Kidney glomerular epithelial cell (primary cell): ENCODE data around the gene CNTN4.

Source experiments
- DNase-seq: peaks from one replicate; lab custom pipeline; 2025; lab: John Stamatoyannopoulos, UW

The CNTN4 gene

GRCh38 chr3:3101660-3102458 lies 1003.2 kb downstream of the CNTN4 start:
- DNase-seq, result no peak

DNA sequence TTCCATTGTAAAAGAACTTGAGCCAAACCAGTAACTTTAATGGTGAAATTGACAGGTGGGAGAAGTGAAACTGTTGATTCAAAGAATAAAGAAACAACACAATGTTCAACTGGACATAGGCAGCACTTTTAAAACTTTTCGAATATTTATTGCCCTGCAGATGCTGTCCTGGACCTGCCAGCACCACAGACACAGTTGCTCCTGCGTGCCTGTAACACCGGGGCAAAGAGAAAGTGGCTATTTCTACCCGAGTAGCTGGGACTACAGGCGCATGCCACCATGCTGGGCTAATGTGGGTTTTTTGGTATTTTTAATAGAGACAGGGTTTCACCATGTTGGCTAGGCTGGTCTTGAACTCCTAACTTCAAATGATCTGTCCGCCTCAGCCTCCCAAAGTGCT lies 1004.1 kb downstream of the CNTN4 start:
- DNase-seq, result no peak

DNA sequence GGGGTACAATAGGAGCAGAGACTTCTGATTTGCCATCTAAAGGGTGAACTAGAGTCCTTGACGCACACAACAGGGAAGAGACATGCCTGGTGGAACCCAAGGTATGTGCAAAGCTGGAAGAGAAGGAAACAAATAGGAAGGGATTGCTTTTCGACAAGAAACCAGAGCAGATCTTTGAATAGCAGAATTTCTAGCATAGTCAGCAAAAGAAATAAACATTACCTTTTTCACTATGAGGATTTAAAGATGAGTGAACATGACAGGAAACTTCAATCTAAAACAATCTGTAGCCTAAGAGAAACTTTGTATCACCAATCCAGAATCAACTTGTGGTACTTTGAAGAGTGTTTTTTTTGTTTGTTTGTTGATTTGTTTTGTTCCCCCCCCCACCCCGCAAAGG lies 1006.6 kb downstream of the CNTN4 start:
- DNase-seq, result no peak

DNA sequence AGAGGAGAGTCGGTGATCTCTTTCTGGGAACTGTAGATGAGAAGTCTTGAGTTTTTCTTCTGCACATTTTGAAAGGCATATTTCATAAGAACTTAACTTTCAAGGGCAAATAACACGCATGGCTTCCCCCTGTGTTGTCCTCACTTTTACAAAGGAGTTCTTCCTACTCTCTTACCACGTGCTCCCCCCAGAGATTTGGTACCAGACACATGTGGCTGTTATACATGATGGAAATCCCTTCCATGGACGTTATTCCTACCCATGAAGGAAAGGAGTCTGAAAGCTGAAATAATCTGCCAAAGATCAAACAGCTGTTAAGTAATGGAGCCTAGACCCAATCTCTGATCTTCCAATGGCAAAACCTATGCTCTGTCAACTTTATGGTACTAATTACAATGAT lies 1007.1 kb downstream of the CNTN4 start:
- DNase-seq, result no peak

GRCh38 chr3:3107181-3107580 lies 1008.5 kb downstream of the CNTN4 start:
- no peak for DNase-seq
